Measurements from ENCODE around the gene MIS18BP1. TPM values are rescaled to one million over a fixed set of nuclear protein-coding genes. Genes with fewer than 3 reads are reported as not detected.
"Not testable (repeated sequence)": the region's sequence is repeated elsewhere in the genome, so short reads cannot be mapped to it uniquely, and the experiment has no call there.

The MIS18BP1 gene
- total RNA-seq, 1 experiment from 2014 or later = 32.8 TPM

DNA sequence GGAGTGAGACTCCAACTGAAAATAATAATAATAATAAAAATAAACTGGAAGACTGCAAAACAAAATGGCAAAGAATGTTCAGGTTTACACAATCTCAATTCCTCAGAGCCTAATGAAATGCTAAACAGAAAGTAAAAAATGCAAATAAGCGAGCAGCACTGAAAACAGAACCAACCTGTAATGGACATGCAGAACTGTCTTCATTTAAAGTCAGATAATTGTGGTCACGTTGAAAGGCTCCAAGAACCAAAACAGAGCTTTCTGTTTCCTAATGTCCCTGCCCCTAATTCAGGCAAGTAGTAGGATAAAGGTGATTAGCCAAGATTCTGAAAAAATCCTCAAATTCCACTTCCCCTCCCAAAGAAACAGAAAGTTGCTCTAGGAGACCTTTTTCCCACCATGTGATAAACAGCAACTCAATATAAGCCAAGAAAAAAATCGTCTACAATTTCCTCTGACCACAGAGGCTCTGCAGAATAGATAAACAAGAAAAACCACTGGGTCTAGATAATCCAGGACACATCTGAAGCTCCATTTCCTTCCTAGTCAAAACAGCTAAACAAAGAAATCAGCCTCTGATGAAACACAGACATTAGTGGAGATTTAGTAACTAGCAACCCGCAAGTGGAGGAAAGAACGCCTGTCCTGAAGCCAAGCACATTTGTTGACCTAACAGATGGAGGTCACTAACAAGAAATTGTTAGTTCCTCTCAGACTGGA, 3.0 kb downstream of the MIS18BP1 start:
- in situ Hi-C loops (cut with HindIII; ENCODE audit: low sequenced_read_pairs) = no loop called here
- no peak for DNase-seq (ENCODE audit: low spot score)

DNA sequence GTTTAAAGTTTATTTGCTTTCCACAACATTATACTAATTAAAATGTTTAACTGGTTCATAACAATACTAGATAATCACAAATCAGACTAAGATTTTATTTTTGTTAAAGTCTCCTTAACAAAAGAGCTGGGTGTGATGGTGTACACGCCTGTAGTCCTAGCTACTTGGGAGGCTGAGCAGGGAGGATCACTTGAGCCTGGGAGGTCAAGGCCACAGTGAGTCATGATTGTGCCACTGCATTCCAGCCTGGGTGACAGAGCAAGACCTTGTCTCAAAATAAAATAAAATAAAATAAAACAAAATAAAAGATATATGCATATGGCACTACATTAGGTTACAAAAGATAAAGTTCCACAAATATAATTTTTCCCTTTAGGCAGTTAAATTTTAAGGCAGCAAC, 5.6 kb downstream of the MIS18BP1 start:
- in situ Hi-C loops (cut with HindIII; ENCODE audit: low sequenced_read_pairs) = no loop called here
- DNase-seq (ENCODE audit: low spot score) = no peak

DNA sequence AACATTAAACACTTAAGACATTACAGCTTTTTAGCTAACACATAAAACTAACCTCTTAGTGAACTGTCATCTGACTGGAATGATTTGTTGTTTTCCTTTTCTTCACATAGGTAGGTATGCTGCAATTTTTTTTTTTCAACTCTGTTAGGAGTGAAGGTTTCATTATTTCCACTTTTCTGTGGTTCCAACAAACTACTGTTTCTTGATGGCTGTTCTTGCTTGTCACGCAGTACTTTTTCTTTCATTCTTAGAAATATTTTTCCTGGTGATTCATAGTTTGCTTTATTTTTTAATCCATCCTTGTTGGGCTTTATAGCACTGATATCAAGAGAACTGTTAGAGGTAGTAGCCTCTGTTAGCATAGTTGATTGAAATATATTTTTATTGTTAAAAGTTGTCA, 6.3 kb downstream of the MIS18BP1 start:
- in situ Hi-C loops (cut with HindIII; ENCODE audit: low sequenced_read_pairs) = no loop called here
- DNase-seq (ENCODE audit: low spot score) = no peak

DNA sequence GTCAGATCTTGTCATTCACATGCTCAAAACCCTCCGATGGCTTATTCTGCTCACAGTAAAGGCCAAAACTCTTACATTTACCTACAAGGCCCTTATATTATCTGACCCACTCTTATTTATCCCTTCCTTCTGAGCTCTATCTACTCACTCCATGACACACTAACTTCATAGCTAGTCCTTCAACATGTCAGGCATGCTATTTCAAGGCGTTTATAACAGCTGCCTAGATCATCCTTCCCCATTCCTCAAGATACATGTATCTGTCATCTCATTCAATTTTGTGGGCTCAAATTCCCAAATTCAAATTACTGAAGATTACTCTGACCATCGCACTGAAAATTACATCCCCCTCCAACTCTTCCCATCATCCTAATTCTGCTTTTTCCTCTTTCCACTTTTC, 6.9 kb downstream of the MIS18BP1 start:
- in situ Hi-C loops (cut with HindIII; ENCODE audit: low sequenced_read_pairs) = no loop called here
- no peak for DNase-seq (ENCODE audit: low spot score)

GRCh38 chr14:45242706-45243105, 10.3 kb downstream of the MIS18BP1 start:
- no peak for DNase-seq (ENCODE audit: low spot score)
- in situ Hi-C loops (cut with HindIII; ENCODE audit: low sequenced_read_pairs) = no loop called here

DNA sequence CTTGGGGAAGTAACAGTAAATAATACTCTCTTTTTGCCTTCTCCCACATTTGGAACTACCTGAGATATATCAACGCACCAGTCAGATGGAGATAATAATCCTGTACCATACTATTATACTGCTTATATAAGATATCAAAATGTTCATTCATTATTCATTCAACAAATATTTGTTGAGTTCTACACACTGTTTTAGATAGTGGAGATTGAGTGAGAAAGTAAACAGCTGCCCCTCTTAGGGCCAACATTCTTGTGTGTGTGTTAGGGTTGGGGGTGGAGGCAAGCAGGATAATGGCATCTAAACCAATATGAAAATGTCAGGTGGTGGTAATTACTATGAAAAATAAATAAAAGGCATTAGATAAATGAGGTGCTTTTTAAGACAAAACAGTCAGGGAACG, 14.0 kb downstream of the MIS18BP1 start:
- in situ Hi-C loops (cut with HindIII; ENCODE audit: low sequenced_read_pairs) = no loop called here
- DNase-seq (ENCODE audit: low spot score) = no peak

- no peak for DNase-seq (ENCODE audit: low spot score)
- in situ Hi-C loops (cut with HindIII; ENCODE audit: low sequenced_read_pairs) = no loop called here
These were observed 25.4 kb downstream of the MIS18BP1 start for GRCh38 chr14:45227566-45227965.

DNA sequence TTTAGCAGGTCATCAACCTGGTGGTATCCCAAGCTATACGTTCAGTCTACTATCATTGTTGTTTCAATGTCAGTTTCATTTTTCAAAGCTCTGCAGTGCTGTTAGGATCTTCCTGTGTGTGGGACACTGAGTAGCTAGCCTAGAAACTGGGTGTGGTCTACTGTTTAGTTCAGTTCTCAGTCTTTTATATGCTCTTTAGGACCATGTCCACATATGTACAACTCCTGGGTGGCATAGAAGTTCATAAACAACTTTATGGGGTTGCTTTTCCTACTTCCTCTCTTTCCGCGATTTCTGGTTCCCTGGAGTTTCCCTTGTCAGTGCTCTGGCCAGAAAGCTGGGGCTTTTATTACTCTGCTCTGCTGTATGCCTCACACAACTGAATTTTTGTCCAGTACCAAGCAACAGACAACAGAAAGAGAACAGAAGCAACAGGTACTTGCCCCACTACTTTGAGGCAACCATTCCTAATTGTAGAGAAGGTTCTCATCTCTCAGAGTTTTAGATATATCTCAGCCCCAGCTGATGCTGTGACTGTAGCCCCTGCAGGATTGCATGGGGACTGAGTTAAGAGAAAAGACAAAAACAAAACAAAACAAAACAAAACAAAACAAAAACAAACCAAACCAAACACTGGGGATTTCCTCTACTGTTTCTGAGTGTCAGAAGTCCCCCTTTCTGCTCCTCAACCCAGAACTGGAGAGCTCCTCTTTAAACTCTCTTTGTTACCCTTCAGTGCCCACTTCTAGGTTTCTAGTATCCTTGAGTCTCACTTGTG, 30.3 kb downstream of the MIS18BP1 start:
- in situ Hi-C loops (cut with HindIII; ENCODE audit: low sequenced_read_pairs) = no loop called here
- no peak for DNase-seq (ENCODE audit: low spot score)

- in situ Hi-C loops (cut with HindIII; ENCODE audit: low sequenced_read_pairs) = not testable (repeated sequence)
These were observed 38.7 kb downstream of the MIS18BP1 start for GRCh38 chr14:45214341-45214740.

GRCh38 chr14:45213716-45214115, 39.3 kb downstream of the MIS18BP1 start:
- DNase-seq (ENCODE audit: low spot score); in situ Hi-C loops (cut with HindIII; ENCODE audit: low sequenced_read_pairs): not testable (repeated sequence)

More at GRCh38 chr14:45214341-45214740, 38.7 kb downstream of the MIS18BP1 start:
- not testable (repeated sequence) for DNase-seq (ENCODE audit: low spot score)

DNA sequence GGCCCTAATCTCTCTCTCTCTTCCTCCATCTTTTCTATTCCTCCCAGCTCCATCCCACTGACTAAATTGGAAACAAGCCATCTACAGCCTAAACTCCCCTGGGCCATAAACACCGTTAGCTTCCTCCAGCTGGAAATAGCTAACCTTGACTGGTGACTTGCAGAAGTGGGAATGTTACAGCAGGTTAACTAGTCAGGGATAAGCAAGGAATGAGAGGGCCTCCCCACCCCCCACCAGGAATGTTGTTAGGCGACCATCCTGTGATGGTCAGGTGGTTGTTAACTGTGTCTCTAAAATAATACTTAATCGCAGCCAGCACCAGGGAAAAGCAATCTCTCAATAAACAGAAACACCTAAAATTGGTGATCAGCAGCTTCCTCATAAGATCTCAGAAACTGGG, 40.8 kb downstream of the MIS18BP1 start:
- DNase-seq (ENCODE audit: low spot score) = no peak
- in situ Hi-C loops (cut with HindIII; ENCODE audit: low sequenced_read_pairs) = no loop called here

DNA sequence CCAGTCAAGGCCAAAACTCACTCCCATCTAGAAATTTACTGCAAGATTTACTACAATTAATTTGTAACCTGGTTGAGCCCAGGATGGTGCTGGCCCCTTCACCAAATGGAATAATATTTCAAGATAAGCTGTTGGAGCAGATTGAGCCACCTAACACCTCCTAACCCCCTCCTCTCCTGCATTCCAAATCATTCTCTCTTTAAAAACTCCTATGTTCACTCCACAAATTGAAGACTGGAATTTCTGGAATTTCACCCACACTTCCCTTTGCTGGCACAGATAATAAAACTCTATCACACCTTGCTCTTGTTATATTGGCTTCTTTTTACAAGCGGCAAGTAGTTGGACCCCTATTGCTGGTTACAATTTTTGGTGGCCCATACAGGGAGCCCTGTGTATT, 41.7 kb downstream of the MIS18BP1 start:
- in situ Hi-C loops (cut with HindIII; ENCODE audit: low sequenced_read_pairs) = no loop called here
- no peak for DNase-seq (ENCODE audit: low spot score)

DNA sequence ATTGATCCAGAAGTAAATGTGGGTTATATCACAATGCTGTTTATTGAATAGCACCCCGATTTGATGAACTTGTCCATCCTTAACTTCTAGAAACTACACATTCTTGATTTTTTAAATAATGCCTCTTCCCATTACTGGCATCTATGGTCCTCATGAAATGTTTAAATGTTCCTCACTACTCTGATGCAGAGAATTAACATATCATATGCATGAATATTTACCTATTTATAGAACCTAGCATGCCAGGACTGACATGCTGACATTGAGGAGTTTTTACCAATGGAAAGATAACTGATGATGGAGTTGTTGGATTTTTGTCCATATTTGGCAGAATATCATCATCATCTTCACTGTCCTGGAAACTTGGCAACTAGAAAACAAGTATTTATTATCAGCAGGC, 42.8 kb downstream of the MIS18BP1 start:
- no peak for DNase-seq (ENCODE audit: low spot score)
- in situ Hi-C loops (cut with HindIII; ENCODE audit: low sequenced_read_pairs) = no loop called here

DNA sequence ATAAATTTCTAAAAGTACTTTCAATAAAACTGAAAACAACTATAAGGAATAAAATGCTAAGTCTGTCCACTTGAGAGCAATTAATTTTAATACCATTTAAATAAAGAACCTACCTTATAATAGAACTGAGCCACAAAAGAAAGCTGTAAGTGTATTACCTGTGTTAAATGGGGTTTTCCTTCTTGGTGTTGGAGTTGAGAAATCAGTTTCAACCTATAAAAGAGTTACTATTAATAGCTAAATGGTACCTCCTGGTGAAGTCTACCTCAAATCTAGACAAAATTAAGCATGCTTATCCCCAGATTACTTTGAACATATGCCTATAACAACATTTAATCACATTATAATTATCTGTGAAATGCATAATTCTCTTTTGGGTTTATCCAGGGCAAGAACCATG, 48.8 kb downstream of the MIS18BP1 start:
- in situ Hi-C loops (cut with HindIII; ENCODE audit: low sequenced_read_pairs) = no loop called here

DNA sequence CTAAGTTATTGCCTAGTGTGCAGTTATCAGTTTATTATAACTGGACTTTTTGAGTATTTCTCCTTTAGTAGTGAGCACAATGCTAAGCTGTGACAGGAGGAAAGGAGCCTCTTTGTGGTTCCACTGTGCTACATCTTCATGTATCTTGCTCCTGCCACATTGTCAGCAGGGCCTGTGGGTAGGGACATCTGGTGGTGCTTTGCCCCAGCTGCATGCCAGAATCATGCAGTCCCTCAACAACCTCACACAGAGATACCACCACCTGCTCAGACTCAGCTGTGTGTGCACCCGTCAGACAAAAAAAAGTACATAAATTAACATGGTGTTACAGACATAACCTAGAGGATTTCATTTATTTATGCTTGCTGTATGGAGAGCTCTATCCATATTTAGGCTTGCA, 51.1 kb downstream of the MIS18BP1 start:
- in situ Hi-C loops (cut with HindIII; ENCODE audit: low sequenced_read_pairs) = no loop called here
- peak; percentile 14 for DNase-seq (ENCODE audit: low spot score)

More for the DNA sequence above, 48.8 kb downstream of the MIS18BP1 start:
- no peak for DNase-seq (ENCODE audit: low spot score)

DNA sequence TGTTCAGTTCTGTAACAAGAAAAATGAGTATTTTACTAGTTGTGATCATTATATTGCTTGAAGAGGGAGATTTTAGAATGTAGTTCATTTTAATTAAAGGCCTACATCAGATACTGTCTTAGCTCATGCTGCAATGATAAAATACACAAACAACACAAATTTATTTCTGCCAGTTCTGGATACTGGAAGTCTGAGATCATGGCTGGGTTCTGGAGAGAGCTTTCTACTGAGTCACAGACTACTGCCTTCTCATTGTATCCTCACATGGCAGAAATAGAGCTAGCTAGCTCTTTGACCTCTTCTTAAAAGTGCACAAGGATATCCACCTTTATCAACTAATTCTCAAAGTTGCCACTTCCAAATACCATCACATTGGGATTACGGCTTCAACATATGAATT, 53.8 kb downstream of the MIS18BP1 start:
- DNase-seq (ENCODE audit: low spot score) = no peak
- in situ Hi-C loops (cut with HindIII; ENCODE audit: low sequenced_read_pairs) = no loop called here

- DNase-seq (ENCODE audit: low spot score) = no peak
- in situ Hi-C loops (cut with HindIII; ENCODE audit: low sequenced_read_pairs) = no loop called here
These were observed 54.5 kb downstream of the MIS18BP1 start for GRCh38 chr14:45198551-45198950.

GRCh38 chr14:45194964-45195363, 58.0 kb downstream of the MIS18BP1 start:
- in situ Hi-C loops (cut with HindIII; ENCODE audit: low sequenced_read_pairs) = no loop called here
- DNase-seq (ENCODE audit: low spot score) = no peak

DNA sequence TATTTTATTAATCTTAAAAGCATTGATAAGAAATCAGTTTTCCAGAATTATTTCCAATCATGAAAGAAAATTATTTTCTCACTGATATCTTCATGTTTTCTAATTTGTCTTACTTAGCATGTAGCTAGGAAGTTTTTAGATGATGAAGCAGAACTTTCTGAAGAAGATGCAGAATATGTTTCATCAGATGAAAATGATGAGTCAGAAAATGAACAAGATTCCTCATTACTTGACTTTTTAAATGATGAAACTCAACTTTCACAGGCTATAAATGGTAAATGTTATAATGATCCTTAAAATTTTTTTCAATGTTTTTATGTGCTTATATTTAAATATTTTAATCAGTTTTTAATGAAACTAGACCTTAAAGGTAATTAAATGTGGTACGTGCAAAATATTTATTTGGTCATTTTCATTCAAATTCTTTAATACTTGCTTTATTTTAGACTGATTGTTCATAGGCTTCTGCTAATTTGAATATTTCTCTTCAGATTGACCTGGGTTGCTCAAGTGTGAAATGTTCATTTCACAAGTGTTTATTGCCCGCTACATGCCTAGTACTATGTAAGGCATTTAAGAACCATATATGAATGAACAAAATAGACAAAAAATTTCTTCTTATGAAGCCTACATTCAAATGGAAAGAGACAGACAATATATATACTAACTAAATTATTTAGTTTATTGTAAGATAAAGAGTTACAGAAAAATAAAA, 67.7 kb downstream of the MIS18BP1 start:
- DNase-seq (ENCODE audit: low spot score) = no peak
- in situ Hi-C loops (cut with HindIII; ENCODE audit: low sequenced_read_pairs) = no loop called here

DNA sequence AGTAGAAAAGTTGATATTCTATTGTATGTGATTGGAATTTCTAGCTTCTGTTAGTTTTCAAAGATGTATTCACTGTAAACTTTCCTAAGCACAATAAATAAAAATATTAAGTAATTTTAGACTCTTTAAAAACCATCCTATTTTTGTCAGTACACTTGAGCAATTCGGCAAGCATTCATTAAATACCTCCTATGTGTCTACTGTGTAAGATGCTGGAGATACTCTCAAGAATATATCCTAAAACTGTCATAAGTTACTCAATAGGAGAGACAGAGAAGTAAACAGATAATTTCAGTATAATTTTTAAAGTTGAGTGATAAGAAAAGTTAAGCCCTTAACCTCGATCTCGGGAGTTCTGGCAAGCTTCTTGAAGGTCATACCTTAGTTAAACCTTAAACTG, 71.2 kb downstream of the MIS18BP1 start:
- in situ Hi-C loops (cut with HindIII; ENCODE audit: low sequenced_read_pairs) = no loop called here
- DNase-seq (ENCODE audit: low spot score) = no peak

All from G401 (cell line).